Loucy (cell line): ENCODE measurements around the gene RASSF5.

ENCODE experiments used
- H2AFZ ChIP-seq: fragments of 200-600 bp; sonication (generic); 2 replicates; pipeline ENCODE4 v1.6.0; 2016; ENCODE audit warnings: antibody characterized with exemption, mild to moderate bottlenecking, low read length, moderate library complexity
- H3F3A ChIP-seq: fragments of 200-600 bp; 2 replicates; pipeline ENCODE4 v1.6.0; 2016; ENCODE audit warnings: antibody characterized with exemption, low read depth, mild to moderate bottlenecking
- H3K27me3 ChIP-seq: fragments of 200-600 bp; sonication (generic); 2 replicates; pipeline ENCODE4 v1.6.1; 2014; ENCODE audit warnings: low read length, mild to moderate bottlenecking; ENCODE audit not compliant: insufficient read depth, poor library complexity, severe bottlenecking
- H3K36me3 ChIP-seq: fragments of 200-600 bp; sonication (generic); 2 replicates; pipeline ENCODE4 v1.6.1; 2016; ENCODE audit warnings: low read length; ENCODE audit not compliant: insufficient read depth
- H3K4me1 ChIP-seq: fragments of 200-600 bp; sonication (generic); 2 replicates; pipeline ENCODE4 v1.5.1; 2014; ENCODE audit warnings: low read length, mild to moderate bottlenecking; ENCODE audit not compliant: insufficient read depth, poor library complexity, severe bottlenecking
- H3K4me2 ChIP-seq: fragments of 200-600 bp; sonication (generic); 2 replicates; pipeline ENCODE4 v1.6.0; 2014; ENCODE audit warnings: antibody characterized with exemption, low read length, low read depth, mild to moderate bottlenecking; ENCODE audit not compliant: poor library complexity, severe bottlenecking
- H3K4me3 ChIP-seq: fragments of 200-600 bp; sonication (generic); 2 replicates; pipeline ENCODE4 v1.5.1; 2014; ENCODE audit warnings: low read length, mild to moderate bottlenecking, mixed read lengths; ENCODE audit not compliant: poor library complexity, severe bottlenecking
- H3K79me2 ChIP-seq: fragments of 200-600 bp; sonication (generic); 2 replicates; pipeline ENCODE4 v1.6.1; 2014; ENCODE audit warnings: low read length; ENCODE audit not compliant: insufficient read depth
- H3K9ac ChIP-seq: fragments of 200-600 bp; sonication (generic); 2 replicates; pipeline ENCODE4 v1.6.0; 2014; ENCODE audit warnings: mild to moderate bottlenecking, low read depth, low read length, moderate library complexity; ENCODE audit not compliant: poor library complexity, severe bottlenecking
- H3K9me2 ChIP-seq: fragments of 200-600 bp; sonication (generic); replicated peaks from 2 replicates; pipeline ENCODE4 v1.6.1; 2016; ENCODE audit warnings: low read depth, low read length, mixed read lengths
- H3K9me3 ChIP-seq: fragments of 200-600 bp; sonication (generic); 2 replicates; pipeline ENCODE4 v1.6.1; 2014; ENCODE audit warnings: mild to moderate bottlenecking, antibody characterized with exemption, low read length, low read depth; ENCODE audit not compliant: insufficient read depth
- H4K20me1 ChIP-seq: fragments of 200-600 bp; sonication (generic); 2 replicates; pipeline ENCODE4 v1.6.0; 2014; ENCODE audit warnings: antibody characterized with exemption, low read length, mild to moderate bottlenecking; ENCODE audit not compliant: insufficient read depth, poor library complexity, severe bottlenecking
- EZH2phosphoT487 ChIP-seq: fragments of 200-600 bp; IDR thresholded peaks from 2 replicates; pipeline ENCODE4 v1.6.1; 2018; ENCODE audit warnings: antibody characterized with exemption, mild to moderate bottlenecking, moderate library complexity, borderline replicate concordance
- TF ChIP-seq, protein P1 (sequence below): fragments of 200-600 bp; sonication (generic); conservative IDR thresholded peaks from 2 replicates; pipeline ENCODE4 v1.5.1; 2014; ENCODE audit warnings: mild to moderate bottlenecking, antibody characterized with exemption, low read length

The RASSF5 gene

DNA sequence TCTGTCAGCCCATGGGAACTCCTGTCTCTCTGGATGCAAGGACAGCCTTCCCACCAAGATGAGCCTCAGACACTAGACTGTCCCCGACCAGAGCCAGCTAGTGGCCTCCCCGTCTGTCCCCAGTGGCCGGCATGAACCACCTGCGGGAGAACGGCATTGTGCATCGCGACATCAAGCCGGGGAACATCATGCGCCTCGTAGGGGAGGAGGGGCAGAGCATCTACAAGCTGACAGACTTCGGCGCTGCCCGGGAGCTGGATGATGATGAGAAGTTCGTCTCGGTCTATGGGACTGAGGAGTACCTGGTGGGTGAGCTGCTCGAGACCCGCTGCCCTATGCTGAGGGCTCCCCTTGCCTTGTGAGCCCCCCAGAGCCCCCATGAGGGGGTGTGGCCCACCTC is 31.3 kb upstream of the RASSF5 start:
- Histone ChIP-seq H3K36me3 (peaks cover 54% of the 10 kb centered on the region; the same call in 1 of the 2 replicates), H3K9me2 (no peaks in the 10 kb centered on the region), H3K4me2 (no peak overlapping the region), H3F3A (no peaks in the 10 kb centered on the region), H3K79me2 (peaks cover 28% of the 10 kb centered on the region), H3K4me3 (no peak overlapping the region), H3K4me1 (peaks cover 27% of the 10 kb centered on the region), H3K9ac (no peak overlapping the region), H4K20me1 (peaks cover 16% of the 10 kb centered on the region), H3K27me3 (no peaks in the 10 kb centered on the region), H3K9me3 (no peaks in the 10 kb centered on the region), H2AFZ (no peak overlapping the region)
- TF ChIP-seq, protein P1, sequence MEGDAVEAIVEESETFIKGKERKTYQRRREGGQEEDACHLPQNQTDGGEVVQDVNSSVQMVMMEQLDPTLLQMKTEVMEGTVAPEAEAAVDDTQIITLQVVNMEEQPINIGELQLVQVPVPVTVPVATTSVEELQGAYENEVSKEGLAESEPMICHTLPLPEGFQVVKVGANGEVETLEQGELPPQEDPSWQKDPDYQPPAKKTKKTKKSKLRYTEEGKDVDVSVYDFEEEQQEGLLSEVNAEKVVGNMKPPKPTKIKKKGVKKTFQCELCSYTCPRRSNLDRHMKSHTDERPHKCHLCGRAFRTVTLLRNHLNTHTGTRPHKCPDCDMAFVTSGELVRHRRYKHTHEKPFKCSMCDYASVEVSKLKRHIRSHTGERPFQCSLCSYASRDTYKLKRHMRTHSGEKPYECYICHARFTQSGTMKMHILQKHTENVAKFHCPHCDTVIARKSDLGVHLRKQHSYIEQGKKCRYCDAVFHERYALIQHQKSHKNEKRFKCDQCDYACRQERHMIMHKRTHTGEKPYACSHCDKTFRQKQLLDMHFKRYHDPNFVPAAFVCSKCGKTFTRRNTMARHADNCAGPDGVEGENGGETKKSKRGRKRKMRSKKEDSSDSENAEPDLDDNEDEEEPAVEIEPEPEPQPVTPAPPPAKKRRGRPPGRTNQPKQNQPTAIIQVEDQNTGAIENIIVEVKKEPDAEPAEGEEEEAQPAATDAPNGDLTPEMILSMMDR = no peak
- no peak for TF ChIP-seq EZH2phosphoT487

DNA sequence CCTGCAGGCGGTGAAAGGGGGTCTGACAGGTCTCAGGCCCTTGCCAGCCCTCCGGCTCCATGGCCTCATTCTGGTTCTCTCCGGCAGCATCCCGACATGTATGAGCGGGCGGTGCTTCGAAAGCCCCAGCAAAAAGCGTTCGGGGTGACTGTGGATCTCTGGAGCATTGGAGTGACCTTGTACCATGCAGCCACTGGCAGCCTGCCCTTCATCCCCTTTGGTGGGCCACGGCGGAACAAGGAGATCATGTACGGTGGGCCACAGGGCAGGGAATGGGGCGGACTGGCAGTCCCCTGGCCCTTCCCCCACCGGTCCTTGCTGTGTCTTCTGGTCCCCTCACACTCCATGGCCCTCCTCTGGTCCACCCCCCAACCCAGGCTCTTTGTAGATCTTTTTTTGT is 30.7 kb upstream of the RASSF5 start:
- no peaks in the 10 kb centered on the region for H3K27me3 ChIP-seq
- H3F3A ChIP-seq = no peaks in the 10 kb centered on the region
- no peak overlapping the region for H2AFZ ChIP-seq
- no peaks in the 10 kb centered on the region for H3K9me3 ChIP-seq
- peaks cover 11% of the 10 kb centered on the region for H4K20me1 ChIP-seq
- H3K36me3 ChIP-seq = peaks cover 58% of the 10 kb centered on the region; the same call in 1 of the 2 replicates
- H3K9me2 ChIP-seq = no peaks in the 10 kb centered on the region
- peaks cover 23% of the 10 kb centered on the region for H3K79me2 ChIP-seq
- no peak overlapping the region for H3K9ac ChIP-seq
- no peak for TF ChIP-seq EZH2phosphoT487
- TF ChIP-seq, protein P1 = no peak
- no peak overlapping the region for H3K4me2 ChIP-seq
- no peak overlapping the region for H3K4me3 ChIP-seq
- peaks cover 21% of the 10 kb centered on the region for H3K4me1 ChIP-seq

DNA sequence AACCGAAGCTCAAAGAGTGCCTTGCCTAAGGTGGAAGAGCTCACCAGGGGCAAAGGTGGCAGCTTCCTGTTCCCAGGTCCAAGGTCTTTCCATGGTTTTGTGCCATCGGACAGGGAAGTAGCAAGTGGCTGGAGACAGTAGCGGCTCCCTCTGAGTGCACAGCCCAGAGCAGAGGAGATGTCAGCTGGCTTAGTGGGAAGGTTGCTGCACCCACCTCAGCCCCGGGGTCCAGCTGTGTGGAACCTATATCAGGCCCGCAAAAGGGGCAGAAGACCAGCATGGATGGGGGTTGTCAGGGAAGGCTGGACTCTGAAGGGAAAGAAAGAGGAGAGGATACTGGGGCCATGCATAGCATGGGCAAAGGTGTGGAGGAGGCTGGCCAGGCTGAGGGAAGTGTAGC is 30.2 kb upstream of the RASSF5 start:
- H3F3A ChIP-seq = no peaks in the 10 kb centered on the region
- H3K9me3 ChIP-seq = no peaks in the 10 kb centered on the region
- H3K4me2 ChIP-seq = no peak overlapping the region
- no peak overlapping the region for H3K4me3 ChIP-seq
- no peaks in the 10 kb centered on the region for H3K27me3 ChIP-seq
- no peak for TF ChIP-seq EZH2phosphoT487
- H3K4me1 ChIP-seq = peaks cover 16% of the 10 kb centered on the region
- H3K79me2 ChIP-seq = peaks cover 18% of the 10 kb centered on the region
- no peak overlapping the region for H3K9ac ChIP-seq
- H3K36me3 ChIP-seq = peaks cover 58% of the 10 kb centered on the region; the same call in 1 of the 2 replicates
- peaks cover 7% of the 10 kb centered on the region for H4K20me1 ChIP-seq
- H3K9me2 ChIP-seq = no peaks in the 10 kb centered on the region
- no peak overlapping the region for H2AFZ ChIP-seq

DNA sequence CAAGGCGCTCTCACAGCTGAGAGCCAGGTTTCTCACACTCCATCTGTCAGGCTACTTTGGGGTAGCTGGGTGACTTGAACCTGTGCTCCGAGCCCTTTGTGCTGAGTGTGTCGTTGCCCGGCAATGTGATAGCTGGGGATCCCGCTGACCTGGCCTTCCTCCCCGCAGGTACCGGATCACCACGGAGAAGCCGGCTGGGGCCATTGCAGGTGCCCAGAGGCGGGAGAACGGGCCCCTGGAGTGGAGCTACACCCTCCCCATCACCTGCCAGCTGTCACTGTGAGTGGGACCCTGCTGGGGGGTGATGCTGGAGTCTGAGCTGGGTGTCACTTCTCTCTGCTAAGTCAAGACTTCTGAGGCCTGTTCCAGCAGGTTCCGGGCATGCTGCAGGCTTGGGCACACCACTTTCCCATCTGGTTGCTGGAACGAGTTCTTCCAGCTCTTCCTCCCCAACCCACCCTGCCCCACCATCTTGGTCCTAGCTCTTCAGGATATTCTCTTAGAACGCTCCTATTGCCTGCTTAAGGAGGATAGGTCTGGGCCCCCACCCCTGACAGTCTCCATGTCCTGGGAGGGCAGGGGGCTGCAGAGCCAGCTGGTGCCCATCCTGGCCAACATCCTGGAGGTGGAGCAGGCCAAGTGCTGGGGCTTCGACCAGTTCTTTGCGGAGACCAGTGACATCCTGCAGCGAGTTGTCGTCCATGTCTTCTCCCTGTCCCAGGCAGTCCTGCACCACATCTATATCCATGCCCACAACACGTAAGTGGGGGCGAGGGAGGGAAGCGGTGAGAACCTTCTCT is 29.6 kb upstream of the RASSF5 start:
- Histone ChIP-seq H3K4me3 (no peak overlapping the region), H3K27me3 (no peaks in the 10 kb centered on the region), H3K9me3 (no peaks in the 10 kb centered on the region), H3K36me3 (peaks cover 64% of the 10 kb centered on the region; the same call in 1 of the 2 replicates), H3K4me2 (no peak overlapping the region), H3K9ac (no peak overlapping the region), H3K9me2 (no peaks in the 10 kb centered on the region), H3K79me2 (peaks cover 11% of the 10 kb centered on the region), H3K4me1 (peaks cover 10% of the 10 kb centered on the region), H2AFZ (no peak overlapping the region), H3F3A (no peaks in the 10 kb centered on the region), H4K20me1 (peaks cover 4% of the 10 kb centered on the region)
- TF ChIP-seq, protein P1 = no peak
- TF ChIP-seq EZH2phosphoT487 = no peak
